K562 (cell line): Measurements from ENCODE around the gene FGD6. TPM values are rescaled to one million over a fixed set of nuclear protein-coding genes. Genes with fewer than 3 reads are reported as not detected.

Experiments used
- ATAC-seq: fragments of 200-7000 bp; cut with Tn5 transposase; 3 replicates; pipeline ENCODE4 v1.9.1; 2020; ENCODE audit warnings: moderate library complexity
- BruUV-seq: library from RNA; stranded (reverse); fragments of 400-500 nt; replicated peaks from 2 replicates; lab custom pipeline; 2021; lab: Mats Ljungman, UMichigan
- CTCF ChIA-PET: fragments of 300-600 bp; formaldehyde crosslinking; extraction: SDS; loops from one replicate; lab custom pipeline; 2021; ENCODE audit warnings: low intra/inter-chr PET ratio; lab: Yijun Ruan, JAX
- POLR2A ChIA-PET: fragments of 300-600, 350-650 bp; sonication (Branson Sonifier 250); formaldehyde crosslinking; extraction: SDS; loops from one replicate; lab custom pipeline; 2021; ENCODE audit warnings: antibody characterized with exemption, inconsistent platforms; lab: Yijun Ruan, JAX
- DNase-seq, 4 experiments: peaks; one replicate each; pipeline versions ENCODE4 v3.0.0 to v3.0.0-alpha.2; 2011 to 2018; ENCODE audit warnings: low spot score in 3 of 4, mixed read lengths in 3 of 4; ENCODE audit errors: extremely low read depth in 1 of 4
- FAIRE-seq: peaks from 2 replicates; lab custom pipeline; 2011; peaks lifted over from hg19 to GRCh38; lab: Jason Lieb, UNC
- H2AFZ ChIP-seq: 2 replicates; pipeline ENCODE4 v1.6.0; 2011; ENCODE audit warnings: low read depth, low read length, control low read depth, inconsistent platforms
- H3K27ac ChIP-seq: fragments of 200-600 bp; 3 replicates; pipeline ENCODE4 v1.8.0; 2011; ENCODE audit warnings: low read depth, mild to moderate bottlenecking, control low read depth, inconsistent platforms, low read length, moderate library complexity, mixed read lengths; ENCODE audit errors: extremely low read depth
- H3K27me3 ChIP-seq, 2 experiments: fragments of 300-600 bp in 1 of 2; 2 replicates in 1 of 2; 3 replicates in 1 of 2; pipeline versions ENCODE4 v1.6.0 to v1.8.0; 2011; ENCODE audit warnings: inconsistent platforms in 2 of 2, low read length in 2 of 2, mild to moderate bottlenecking in 1 of 2, mixed read lengths in 1 of 2, moderate library complexity in 1 of 2; ENCODE audit not compliant: control insufficient read depth in 2 of 2, insufficient read depth in 2 of 2
- H3K36me3 ChIP-seq: fragments of 300-600 bp; 3 replicates; pipeline ENCODE4 v1.8.0; 2011; ENCODE audit warnings: mild to moderate bottlenecking, low read length, inconsistent platforms; ENCODE audit not compliant: control insufficient read depth, insufficient read depth
- H3K4me1 ChIP-seq, 2 experiments: fragments of 200-600 bp in 1 of 2; replicated peaks in 1 of 2; 2 replicates in 1 of 2; 3 replicates in 1 of 2; pipeline versions ENCODE4 v1.5.1 to v1.8.0; 2011; ENCODE audit warnings: inconsistent platforms in 2 of 2, low read length in 2 of 2, mild to moderate bottlenecking in 1 of 2, mixed read lengths in 1 of 2, moderate library complexity in 1 of 2; ENCODE audit not compliant: control insufficient read depth in 2 of 2, insufficient read depth in 2 of 2
- H3K4me2 ChIP-seq: 2 replicates; pipeline ENCODE4 v1.6.1; 2011; ENCODE audit warnings: low read length, control low read depth, inconsistent platforms, mixed read lengths; ENCODE audit not compliant: insufficient read depth
- H3K4me3 ChIP-seq: fragments of 200-600 bp; sonication (generic), shearing (Covaris generic); 2 replicates; pipeline ENCODE4 v1.5.1; 2016; ENCODE audit warnings: control low read depth, inconsistent platforms
- H3K79me2 ChIP-seq: fragments of 200-600 bp; 3 replicates; pipeline ENCODE4 v1.8.0; 2011; ENCODE audit warnings: low read length, inconsistent platforms; ENCODE audit not compliant: control insufficient read depth, insufficient read depth
- H3K9ac ChIP-seq, 2 experiments: 2 replicates each; pipeline versions ENCODE4 v1.6.0 to v1.6.1; 2011; ENCODE audit warnings: low read depth in 2 of 2, low read length in 2 of 2, control low read depth in 1 of 2, inconsistent platforms in 1 of 2, mild to moderate bottlenecking in 1 of 2, mixed read lengths in 1 of 2; ENCODE audit not compliant: insufficient read depth in 1 of 2
- H3K9me1 ChIP-seq: one replicate; pipeline ENCODE4 v1.6.0; 2011; ENCODE audit warnings: inconsistent platforms, mild to moderate bottlenecking, low read length, moderate library complexity; ENCODE audit not compliant: control insufficient read depth, insufficient read depth
- H3K9me3 ChIP-seq: replicated peaks from 2 replicates; pipeline ENCODE4 v1.5.1; 2011; ENCODE audit warnings: low read depth, low read length, inconsistent platforms; ENCODE audit not compliant: control insufficient read depth, insufficient read depth
- H4K20me1 ChIP-seq: replicated peaks from 2 replicates; pipeline ENCODE4 v1.6.1; 2011; ENCODE audit warnings: low read length, inconsistent platforms, mixed read lengths; ENCODE audit not compliant: control insufficient read depth, insufficient read depth
- CREM ChIP-seq: IDR thresholded peaks from 2 replicates; pipeline ENCODE4 v1.6.1; 2014; ENCODE audit warnings: antibody characterized with exemption, low read depth
- SMAD2 ChIP-seq: fragments of 150-350 bp; IDR thresholded peaks from 2 replicates; pipeline ENCODE4 v1.6.1; 2014; ENCODE audit warnings: low read depth, mild to moderate bottlenecking, low read length
- ZNF449 ChIP-seq: fragments of 250-450 bp; sonication (Bioruptor Pico); IDR thresholded peaks from 2 replicates; pipeline ENCODE4 v1.8.0; 2022; ENCODE audit warnings: moderate library complexity, mild to moderate bottlenecking, inconsistent platforms
- WGBS: fragments of 100-300 bp; shearing (Covaris generic); methylation state at CpG from one replicate; pipeline ENCODE4 v1.1.6; 2016; ENCODE audit warnings: low coverage, mixed read lengths; ENCODE audit not compliant: insufficient coverage; ENCODE audit errors: missing lambda C conversion rate; 5-methylcytosine and 5-hydroxymethylcytosine counted together
- in situ Hi-C: fragments of 300-500 bp; cut with MboI; formaldehyde crosslinking; loops from 4 replicates; pipeline ENCODE4 v1.15.0; 2018; ENCODE audit warnings: inconsistent platforms, mixed read lengths
- intact Hi-C: fragments of 100-400 bp; cut with micrococcal nuclease; formaldehyde crosslinking; loops from 2 replicates; pipeline ENCODE4 v1.14.2; 2022
- polyA plus RNA-seq, 8 experiments: library from polyadenylated mRNA; depleted of rRNA in 4 of 8; stranded (reverse) in 5 of 8; unstranded in 3 of 8; fragments of >200 nt; fragmentation: Nextera tagmentation in 2 of 8; fragmentation: Illumina TruSeq in 1 of 8; extraction: Ambion mirVana in 2 of 8; extraction: Trizol in 1 of 8; gene quantifications; 2 replicates each; pipeline versions ENCODE4 v1.2.1 to v1.2.3, GENCODE V29; 2011 to 2014; ENCODE audit warnings: inconsistent platforms in 1 of 8, missing spikeins in 1 of 8
- total RNA-seq, 7 experiments: library from RNA; depleted of rRNA in 6 of 7; stranded (reverse); fragments of >200 nt in 6 of 7; fragmentation: Illumina TruSeq in 2 of 7; extraction: Trizol in 2 of 7; gene quantifications; 2 replicates each; pipeline versions ENCODE4 v1.2.1 to v1.2.3, GENCODE V29; 2011 to 2021; ENCODE audit warnings: low replicate concordance in 1 of 7

The FGD6 gene
- total and polyA plus RNA-seq, 9 of the 15 experiments (the other 6 are each of a cell fraction or from before 2014, with no cell fraction given) = 1.5 to 11.1 (median 5.8) TPM

- DNase-seq (no peak), FAIRE-seq (peak; percentile 79), ATAC-seq (no peak; the same call in 2 of the 3 replicates)
- Histone ChIP-seq H3K4me1 (peaks cover 9 to 15% of the 10 kb centered on the region in 2 experiments; a peak in 4 of 5 replicates), H3K4me3 (no peak overlapping the region), H4K20me1 (no peaks in the 10 kb centered on the region), H3K36me3 (no peaks in the 10 kb centered on the region), H3K79me2 (no peaks in the 10 kb centered on the region), H3K4me2 (peak overlapping the region; percentile 29; the same call in 1 of the 2 replicates), H3K9me1 (no peaks in the 10 kb centered on the region), H3K9ac (0 out of 4 replicates have a peak overlapping the region, but pooled peaks of 1 of the 2 experiments have one; percentile 1), H2AFZ (peak overlapping the region; percentile 48), H3K27ac (peak overlapping the region; percentile 34; the same call in 1 of the 3 replicates)
- intact Hi-C loops (no loop called here), in situ Hi-C loops (no loop called here)
- no TSS peak for BruUV-seq
- WGBS = 33% methylated on average over 5 of the region's 5 CpGs
- ChIA-PET POLR2A (interaction anchor here (0.6 to 1.5 kb wide), 6 partner anchors 11 to 164 kb away, joined by 3 to 5 read pairs (median 4); no protein-coding TSS in a partner anchor), CTCF (no interaction called here)
- TF ChIP-seq SMAD2 (no peak), CREM (no peak)
- TF ChIP-seq, all 486 proteins: peak for 0
- Histone ChIP-seq H3K27me3 (no peaks in the 10 kb centered on the region), H3K9me3 (no peaks in the 10 kb centered on the region)
Observed at GRCh38 chr12:95187865-95188415, 29.3 kb downstream of the FGD6 start.

- H3K9me3 ChIP-seq = no peaks in the 10 kb centered on the region
- POLR2A ChIA-PET = no interaction called here
- intact Hi-C loops = no loop called here
- H3K9me1 ChIP-seq = no peaks in the 10 kb centered on the region
- FAIRE-seq = no peak
- CTCF ChIA-PET = interaction anchor here (0.7 kb wide), 1 partner anchor 17 kb away, joined by 4 read pairs; no protein-coding TSS in a partner anchor
- ATAC-seq = no peak
- BruUV-seq = no TSS peak
- H2AFZ ChIP-seq = no peak overlapping the region
- H3K27ac ChIP-seq = no peak overlapping the region
- H4K20me1 ChIP-seq = no peaks in the 10 kb centered on the region
- in situ Hi-C loops = no loop called here
- no peak overlapping the region for H3K9ac ChIP-seq
- no peak overlapping the region for H3K4me2 ChIP-seq
- no peaks in the 10 kb centered on the region for H3K36me3 ChIP-seq
- H3K79me2 ChIP-seq = no peaks in the 10 kb centered on the region
- TF ChIP-seq ZNF449 = no peak
- no peak overlapping the region for H3K4me3 ChIP-seq
- H3K27me3 ChIP-seq = no peaks in the 10 kb centered on the region
- no peak for DNase-seq
- peaks cover 17 to 33% of the 10 kb centered on the region in 2 experiments; a peak in 4 of 5 replicates for H3K4me1 ChIP-seq
Observed at GRCh38 chr12:95185854-95186253, 31.4 kb downstream of the FGD6 start.
